Measurements from ENCODE around the gene TUBA4B.

TUBA4B gene

DNA sequence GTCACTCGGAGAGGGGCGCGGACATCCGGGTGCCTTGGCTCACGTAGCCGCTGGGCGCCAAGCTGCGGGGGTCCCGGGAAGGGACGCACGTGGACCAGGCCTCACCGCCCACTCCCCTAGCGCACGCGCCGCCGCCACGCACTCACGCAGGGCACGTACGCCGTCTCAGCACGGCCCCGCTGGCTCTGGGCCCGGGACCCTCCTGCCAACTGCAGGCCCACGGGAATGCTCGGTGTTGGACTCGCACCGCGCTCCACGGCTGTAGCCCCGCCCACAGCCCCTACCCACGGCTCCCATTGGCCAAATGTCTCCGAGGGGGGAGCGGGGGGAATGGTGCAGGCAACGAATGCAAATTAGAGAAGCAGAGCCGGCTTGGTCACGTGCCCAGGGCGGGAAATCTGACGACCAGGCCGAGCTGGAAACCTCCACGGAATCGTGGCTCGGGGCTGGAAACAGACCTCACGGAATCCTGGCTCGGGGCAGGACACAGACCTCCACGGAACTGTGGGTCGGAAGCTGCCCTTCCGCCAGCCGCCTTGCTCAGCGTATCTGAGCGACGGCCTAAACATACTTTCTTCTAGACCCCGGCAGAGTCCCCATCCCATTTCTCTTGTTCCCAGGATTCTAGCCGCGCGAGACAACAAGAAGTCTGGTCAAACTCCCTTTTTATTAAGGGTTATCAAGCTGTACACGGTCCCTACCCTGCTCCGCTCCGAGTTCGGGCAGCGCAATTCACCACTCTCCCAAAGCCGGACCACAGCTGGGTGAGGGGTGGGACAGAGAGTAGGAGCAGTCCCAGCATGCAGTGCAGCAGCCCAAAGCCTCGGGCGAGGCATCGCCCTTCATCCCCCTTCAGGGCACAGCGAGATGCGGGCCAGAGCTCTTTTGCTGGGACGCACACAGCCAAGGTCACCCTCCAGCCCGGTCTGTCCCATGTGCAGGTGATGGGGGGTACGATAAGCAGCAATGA is 34.0 kb upstream of the TUBA4B start, which contains the start of gene ABCB6:
TSS of gene ABCB6 (minus strand) at position 227 of the 970 bp plus-strand sequence. CDS start 285 bp downstream, outside the sequence.
- peak; percentile 84 for DNase-seq

DNA sequence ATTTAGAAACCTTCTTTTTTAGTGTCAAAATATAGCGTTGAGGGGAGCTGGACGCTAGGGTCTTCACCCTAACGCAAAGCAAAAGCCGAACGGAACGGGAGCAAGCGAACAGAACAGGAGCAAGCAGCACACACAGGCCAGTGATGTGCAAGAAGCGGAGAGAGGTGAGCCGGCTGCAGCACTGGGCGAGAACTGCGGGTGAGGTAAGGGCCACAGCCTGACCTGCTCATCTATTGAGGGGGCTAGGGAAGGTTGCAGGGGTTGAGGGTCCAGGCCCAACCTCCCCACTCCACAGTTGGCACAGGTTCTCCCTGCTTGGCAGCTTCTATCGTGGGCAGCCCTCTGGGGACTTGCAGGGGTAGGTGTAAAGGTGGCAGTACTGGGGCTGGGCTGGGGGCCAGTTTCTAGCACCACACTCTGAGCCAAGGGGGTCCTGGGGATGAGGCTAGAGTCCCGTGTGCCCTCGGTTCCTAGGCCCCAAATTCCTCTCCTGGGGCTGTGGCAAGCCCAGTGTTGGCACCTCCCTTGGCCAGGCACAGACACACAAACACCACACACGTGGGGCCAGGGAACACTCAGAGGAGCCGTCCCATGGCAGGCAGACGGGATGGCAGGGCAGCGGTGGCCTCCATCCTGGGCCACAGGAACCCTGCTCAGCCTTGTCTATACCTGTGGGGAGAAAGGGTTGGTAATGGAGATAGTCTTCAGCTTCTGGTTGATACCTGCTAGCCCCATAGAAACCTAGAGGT is 33.1 kb upstream of the TUBA4B start:
- no peak for DNase-seq

DNA sequence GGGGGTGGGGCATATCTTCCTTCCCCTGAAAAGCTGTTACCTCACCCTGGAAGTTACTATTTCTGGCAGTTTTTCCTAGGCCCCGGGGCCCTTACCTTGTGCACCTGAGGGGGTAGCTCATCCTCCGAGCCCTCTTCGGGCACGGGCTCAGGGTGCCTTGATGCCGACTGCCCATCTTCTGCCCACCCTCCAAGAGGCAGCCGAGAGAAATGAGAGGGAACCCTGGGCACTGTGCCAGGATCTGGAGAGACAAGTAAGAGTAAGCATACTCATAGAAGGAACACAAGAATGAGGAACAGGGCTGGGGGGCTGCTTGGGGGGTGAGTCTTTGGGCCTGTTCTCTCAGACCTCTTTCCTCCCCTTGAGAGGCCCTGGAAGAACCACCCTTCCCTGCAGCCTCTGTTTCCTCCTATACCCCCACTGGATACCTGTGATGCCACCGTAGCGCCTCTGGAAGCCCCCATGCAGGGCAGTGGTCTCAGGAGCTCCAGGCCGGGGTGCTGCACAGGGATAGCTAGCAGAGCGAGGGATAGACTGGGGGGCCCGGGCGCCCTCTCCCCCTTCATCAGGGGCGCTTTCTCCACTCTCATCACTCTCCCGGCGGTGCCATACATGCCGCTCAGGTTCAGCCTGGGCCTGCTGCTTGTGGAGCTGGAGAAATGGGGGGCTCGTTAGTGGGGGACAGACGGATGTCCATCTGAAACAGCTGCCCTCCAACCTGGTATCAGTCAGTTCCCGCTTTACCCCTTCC is 32.2 kb upstream of the TUBA4B start:
- DNase-seq = no peak

DNA sequence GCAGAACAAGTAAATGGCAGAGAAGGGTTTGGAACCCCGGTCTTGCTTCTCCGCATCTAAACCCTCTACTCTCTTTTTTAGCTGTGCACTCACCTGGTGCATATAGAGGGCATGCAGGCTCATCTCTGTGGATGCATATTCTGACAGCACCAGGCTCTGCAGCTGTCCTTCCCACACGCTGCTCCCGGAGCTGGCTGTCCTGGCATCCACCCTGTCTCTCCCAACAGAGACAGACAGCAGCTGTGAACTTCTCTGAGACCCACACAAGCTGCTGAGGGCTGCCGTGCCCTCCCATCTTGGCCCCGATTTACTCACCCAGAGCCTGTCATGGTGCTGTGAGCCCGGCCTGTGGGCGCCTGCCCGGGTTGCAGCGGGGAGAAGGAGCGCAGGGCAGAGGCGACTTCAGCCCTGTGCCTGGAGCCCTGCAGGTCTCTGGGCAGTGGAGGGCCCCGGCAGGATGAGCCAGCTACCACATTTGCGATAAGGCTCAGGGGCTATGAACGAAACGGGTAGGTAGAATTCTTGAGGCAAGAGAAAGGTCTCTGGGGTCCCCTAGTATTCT is 31.0 kb upstream of the TUBA4B start:
- DNase-seq = no peak

DNA sequence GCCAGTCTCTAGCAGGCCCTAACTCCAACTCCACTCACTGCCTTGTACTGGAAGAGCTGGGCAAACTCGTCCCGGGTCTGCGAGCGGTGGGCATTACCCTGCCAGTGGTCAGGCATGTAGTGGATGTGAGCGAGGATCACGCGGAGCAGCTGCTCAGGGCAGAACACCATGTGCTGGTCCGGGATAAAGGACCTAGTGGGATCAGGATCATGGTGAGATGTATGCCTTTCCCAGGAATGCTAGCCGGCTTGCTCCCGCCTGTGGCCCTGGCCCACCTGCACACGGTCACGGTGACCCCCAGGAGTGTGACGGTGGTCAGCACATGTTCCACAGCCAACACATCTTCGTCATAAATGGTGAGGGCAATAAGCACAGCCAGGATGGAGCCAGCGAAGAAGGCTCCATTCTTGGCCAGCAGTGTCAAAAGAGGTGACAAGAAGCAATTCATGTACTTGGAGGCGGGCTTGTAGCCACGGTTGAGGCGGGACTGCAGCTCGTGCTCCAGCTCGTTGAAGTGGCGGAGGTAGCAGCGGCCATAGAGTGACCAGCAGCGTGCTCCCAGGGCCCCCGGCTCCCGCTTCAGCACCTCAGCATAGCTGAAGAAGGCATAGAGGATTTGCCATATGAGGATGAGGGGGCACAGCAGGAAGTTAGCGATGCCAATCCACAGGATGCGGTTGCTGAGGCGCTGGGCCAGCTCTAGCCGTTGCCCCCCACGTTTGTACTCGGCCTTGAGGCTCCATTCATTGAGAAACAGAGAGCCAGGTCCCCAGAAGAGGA is 29.0 kb upstream of the TUBA4B start:
- no peak for DNase-seq

DNA sequence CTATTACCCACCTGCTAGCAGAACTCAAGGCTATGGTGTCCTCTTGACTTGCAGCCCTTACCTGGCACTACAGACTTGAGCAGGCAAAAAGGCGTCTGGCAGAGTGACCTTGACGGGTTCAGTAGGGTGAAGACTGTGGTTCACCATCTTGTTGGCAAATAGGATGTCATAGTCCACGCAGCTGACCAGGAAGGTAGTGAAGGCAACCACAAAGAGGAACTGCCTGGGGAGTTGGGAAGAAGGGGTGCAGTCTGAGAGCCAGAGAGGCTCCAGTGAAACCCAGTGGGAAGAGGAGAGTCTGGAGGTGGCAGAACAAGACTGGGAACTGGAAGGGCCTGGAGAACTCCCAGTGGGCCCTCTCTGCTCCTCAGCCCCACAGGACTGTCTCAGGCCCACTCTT is 27.7 kb upstream of the TUBA4B start:
- DNase-seq = no peak

DNA sequence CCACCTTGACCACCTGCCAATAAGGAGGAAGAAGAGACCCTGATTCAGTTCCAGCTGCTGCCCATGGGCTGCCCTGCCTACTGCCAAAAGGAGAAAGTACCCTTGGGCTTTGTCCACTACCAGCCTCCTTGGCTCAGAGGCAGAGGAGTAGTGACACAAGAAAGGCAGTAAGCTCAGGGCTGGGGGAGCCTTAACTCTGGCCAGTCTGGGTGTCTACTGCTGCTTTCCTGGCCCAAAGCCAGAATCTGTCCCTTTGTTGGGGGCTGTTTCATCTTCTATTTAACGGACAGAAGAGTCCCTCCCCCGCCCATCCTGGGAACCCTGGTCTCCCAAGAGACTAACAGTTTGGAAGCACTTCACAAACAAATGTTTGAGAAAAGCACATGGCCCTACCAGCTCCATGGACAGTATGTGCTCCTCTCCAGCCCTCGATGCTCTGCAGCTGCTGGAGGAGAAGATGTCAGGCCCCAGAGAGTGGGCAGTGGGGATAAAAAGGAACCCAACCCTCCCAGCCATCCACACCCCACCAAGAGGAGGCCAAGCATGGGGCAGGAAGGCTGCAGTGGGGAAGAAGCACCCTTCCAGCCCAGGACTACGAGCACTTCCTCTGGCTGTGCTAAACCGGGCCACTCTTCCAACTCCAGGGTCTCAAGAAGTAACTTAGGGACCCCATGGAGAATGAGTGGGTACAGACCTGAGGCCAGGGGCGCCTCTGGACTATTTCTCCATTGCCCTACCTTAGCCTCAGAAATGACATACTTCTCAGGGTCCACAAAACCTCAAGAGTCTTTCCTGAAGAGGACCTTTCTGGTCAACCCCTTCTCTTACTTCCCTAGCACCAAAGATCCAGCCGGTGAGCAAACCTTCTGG is 24.8 kb upstream of the TUBA4B start:
- no peak for DNase-seq

DNA sequence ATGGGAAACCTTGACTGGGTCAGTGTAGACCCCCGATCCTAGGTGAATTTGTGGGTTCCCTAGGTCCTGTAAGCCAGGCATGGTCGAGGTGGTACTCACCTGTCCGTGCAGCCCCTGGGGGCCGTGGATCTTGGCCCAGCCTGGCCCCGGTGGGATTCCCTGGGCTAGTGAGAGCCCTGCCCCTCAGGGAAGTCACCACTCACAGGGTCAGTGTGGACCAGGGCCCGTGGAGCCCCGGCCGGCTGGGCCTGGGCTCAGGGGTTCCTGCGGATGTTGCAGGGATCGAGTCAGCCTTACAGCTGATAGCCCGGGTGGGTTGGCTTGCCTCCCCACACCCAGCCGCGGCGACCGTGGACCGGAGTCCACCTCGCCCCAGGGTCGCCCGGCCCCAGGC is 24.1 kb upstream of the TUBA4B start:
- no peak for DNase-seq

DNA sequence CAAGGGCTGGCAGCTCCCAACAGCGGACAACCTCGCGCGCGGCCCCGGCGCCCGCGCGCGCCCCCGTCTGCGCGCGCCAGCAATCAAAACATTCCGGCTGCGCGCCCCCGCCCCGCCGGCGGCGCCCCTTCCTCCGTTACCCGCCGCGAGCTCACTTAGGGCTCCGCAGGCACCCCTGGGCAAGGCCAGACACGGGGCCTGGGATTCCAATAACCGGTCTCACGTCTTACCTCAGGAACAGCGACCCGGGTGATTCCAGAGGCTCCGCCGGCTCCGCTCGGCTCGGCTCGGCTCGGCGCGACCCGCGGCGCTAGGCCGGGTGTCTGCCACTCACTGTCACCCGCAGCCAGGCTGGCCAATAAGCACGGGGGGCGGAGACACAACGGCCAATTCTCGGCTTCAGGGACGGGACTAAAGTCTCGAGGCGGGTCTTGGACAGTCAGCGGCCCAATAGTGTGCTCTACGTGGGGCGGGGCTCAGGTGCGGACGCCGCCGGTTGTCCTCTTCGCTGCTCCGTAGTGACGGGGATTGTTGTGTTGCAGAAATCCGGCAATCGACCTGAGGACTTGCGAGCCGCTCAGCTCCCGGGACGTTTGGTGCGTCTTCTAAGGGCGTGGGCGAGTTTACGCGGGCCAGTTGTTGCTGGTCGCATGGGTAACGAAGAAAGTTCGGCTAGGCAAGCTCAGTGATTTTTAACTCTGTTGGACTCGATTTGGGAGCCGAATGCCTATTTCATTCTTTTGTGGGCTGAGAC is 23.6 kb upstream of the TUBA4B start, which contains the start of the genes ANKZF1 and ATG9A:
TSS of gene ANKZF1 (plus strand) at position 502 of the 754 bp plus-strand sequence. CDS start 452 bp downstream, outside the sequence.
TSS of gene ATG9A (minus strand) at position 332 of the 754 bp plus-strand sequence. CDS start 1,612 bp downstream, outside the sequence.
- peak; percentile 97 for DNase-seq

DNA sequence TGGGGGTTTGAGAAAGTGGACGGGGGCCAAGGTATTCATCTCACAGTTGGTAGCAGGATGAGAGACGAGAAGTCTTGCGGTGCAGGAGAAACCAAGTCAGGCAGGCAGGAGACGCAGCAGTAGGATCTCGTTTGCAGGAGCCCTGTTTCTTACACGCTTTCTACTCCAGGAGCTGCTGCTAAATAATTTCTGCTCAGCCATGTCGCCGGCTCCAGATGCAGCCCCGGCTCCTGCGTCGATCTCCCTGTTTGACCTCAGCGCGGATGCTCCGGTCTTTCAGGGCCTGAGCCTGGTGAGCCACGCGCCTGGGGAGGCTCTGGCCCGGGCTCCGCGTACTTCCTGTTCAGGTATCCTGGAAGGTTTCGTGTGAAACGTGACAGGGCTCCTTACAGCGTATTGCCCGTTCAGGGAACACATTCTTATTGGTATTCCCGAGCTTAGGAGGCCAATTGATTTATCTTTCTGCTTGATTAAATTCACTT is 22.9 kb upstream of the TUBA4B start:
- DNase-seq = peak; percentile 13

DNA sequence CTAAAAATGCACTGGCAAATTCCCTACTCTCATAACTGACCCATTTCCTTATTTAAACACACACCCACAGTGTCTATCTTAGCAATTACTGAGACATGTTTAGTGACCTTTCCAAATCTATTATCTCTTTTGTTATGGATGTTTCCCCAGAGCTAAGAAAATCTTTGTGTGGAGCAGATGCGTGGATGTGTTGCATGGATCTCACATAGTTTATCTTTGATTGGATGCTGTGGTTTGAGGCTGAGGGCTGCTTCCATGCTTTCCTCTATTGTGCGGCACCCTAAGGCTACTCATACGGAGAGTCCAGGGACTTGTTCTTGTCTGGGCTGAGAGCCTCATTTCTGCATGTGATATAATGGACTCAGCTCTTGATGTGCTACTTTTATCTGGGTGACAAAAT is 18.7 kb upstream of the TUBA4B start:
- DNase-seq = no peak

DNA sequence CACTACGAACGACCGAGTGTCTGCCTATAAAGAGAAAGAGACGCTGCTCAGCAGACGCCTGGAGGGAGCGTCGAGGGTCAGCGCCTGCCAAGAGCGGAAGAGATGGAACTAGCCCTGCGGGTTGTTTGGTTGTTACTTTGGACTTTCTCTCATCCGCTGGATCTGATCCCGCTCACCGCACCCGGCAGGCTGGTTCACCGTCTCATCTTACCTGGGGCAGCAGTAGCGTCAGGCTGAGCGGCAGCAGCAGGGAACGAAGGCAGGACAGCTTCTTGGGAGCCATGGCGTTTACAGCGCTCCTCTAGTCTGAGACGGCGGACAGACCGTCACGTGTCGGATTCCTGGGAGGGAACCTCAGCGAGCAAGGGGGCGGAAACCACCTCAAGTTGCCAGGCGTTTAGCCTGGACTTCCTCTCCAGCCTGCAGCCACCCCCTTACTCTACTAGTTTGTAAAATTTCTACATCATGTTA is 9.7 kb upstream of the TUBA4B start:
- DNase-seq = no peak

DNA sequence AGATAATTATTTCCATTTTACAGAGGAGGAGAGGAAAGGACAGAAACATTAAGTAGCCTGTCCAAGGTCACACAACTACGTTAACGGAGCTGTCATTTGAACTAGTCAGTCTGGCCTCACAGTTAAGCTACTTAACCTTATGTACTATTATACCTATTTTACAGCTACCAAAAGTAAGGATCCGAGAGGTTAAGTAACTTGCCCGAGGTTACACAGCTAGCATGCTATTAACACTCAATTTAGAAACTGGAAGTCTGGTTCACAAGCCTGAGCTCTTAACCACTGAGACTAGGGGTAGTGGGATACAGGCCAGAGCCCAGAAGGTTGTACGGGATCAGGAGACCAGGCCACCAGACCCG is 8.3 kb upstream of the TUBA4B start:
- no peak for DNase-seq

DNA sequence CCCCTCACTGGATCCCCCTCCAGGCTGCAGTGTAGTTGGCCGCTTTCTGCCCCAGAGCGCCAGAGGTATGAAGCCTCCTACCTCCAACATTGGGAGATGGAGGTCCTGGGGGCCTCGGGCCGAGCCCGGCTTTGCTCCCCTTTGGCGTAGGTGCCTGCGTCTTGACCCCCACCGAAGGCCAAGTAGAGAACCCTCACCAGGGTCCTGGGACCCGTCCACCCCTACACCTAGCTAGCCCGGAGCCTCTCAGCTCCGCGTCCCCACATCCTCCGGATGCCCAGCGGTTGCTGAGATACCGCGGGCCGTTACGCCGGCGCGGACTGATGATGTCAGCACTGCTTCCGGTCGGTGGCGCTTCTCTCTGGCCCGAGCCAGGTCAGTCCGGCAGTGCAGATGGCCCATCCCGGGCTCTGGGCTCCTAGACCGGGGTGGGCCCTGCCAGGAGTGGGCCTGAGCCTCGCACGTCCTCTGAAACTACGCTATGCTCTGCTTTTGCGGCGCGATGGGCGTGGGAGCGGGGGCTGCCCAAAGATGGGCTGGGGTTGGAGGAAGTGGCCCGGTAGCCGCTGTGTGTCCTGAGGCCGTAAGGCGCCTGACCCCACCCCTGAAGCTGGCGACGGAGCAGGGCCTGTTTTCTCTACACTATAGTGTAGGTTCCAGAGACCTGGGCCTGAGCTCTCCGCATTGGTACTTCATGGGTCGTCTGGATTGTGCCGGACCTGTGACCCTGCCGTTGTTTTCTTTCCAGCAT is 7.7 kb upstream of the TUBA4B start, which contains the start of the genes GLB1L and STK16:
TSS of gene GLB1L (minus strand) at position 297 of the 751 bp plus-strand sequence. CDS start 1,871 bp downstream, outside the sequence.
TSS of gene STK16 (plus strand) at position 332 of the 751 bp plus-strand sequence. CDS start 521 bp downstream, outside the sequence.
- peak; percentile 70 for DNase-seq

DNA sequence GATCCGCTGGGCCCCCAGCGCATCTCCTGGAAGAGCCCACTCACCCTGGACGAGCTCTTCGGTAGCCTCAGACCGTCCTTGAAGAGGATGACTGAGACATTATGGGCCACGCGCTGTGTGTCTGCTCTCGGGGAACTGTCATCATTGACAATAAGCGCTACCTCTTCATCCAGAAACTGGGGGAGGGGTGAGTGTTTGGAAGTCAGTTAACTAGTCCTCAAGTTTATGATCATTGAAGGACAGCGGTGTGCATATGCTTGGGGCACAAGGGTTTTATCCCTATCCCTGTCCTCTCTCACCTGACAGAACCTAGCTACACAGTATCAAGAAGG is 7.2 kb upstream of the TUBA4B start:
- DNase-seq = no peak

DNA sequence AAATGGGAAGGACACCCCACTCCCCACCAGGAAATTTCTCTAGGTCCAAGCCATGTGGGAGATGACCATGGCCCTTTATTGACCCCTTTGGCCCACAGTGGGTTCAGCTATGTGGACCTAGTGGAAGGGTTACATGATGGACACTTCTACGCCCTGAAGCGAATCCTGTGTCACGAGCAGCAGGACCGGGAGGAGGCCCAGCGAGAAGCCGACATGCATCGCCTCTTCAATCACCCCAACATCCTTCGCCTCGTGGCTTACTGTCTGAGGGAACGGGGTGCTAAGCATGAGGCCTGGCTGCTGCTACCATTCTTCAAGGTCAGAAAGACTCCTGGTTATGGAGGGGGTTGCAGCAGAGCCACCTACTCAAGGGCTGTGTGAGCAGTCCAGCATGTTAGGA is 6.5 kb upstream of the TUBA4B start:
- DNase-seq = no peak

DNA sequence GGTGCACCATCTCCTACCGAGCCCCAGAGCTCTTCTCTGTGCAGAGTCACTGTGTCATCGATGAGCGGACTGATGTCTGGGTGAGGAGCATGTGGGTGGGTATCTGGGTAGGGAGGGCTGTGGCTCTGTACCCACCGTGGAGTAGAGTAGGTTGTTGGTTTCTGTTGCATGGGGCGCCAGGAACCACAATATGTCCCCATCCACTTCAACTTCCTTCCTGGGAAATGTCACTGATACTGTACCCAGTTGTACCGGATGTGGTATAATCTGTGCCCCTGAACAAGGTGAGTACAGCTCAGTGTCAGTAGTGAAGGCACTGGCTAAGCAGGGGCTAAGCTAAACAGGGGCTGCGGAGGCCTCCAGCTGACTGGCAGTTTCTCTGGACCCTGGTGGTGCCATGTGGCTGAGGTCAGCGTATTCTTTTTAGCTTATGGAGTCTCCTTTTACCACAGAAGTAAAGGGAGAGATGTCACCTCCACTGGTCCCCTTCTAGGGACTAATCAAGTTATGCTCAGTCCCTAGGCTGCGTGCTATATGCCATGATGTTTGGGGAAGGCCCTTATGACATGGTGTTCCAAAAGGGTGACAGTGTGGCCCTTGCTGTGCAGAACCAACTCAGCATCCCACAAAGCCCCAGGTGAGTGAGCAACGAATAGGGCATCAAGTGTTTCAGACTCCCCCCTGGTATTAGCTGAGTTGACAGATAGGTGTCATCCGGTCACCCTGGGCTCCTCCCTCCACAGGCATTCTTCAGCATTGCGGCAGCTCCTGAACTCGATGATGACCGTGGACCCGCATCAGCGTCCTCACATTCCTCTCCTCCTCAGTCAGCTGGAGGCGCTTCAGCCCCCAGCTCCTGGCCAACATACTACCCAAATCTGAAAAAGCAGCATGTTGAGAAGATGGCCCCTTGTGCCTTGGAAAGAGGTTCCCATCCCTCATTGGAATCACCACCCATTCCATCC is 5.1 kb upstream of the TUBA4B start:
- peak; percentile 30 for DNase-seq
